ENCODE results near the gene PRSS16.

DNA sequence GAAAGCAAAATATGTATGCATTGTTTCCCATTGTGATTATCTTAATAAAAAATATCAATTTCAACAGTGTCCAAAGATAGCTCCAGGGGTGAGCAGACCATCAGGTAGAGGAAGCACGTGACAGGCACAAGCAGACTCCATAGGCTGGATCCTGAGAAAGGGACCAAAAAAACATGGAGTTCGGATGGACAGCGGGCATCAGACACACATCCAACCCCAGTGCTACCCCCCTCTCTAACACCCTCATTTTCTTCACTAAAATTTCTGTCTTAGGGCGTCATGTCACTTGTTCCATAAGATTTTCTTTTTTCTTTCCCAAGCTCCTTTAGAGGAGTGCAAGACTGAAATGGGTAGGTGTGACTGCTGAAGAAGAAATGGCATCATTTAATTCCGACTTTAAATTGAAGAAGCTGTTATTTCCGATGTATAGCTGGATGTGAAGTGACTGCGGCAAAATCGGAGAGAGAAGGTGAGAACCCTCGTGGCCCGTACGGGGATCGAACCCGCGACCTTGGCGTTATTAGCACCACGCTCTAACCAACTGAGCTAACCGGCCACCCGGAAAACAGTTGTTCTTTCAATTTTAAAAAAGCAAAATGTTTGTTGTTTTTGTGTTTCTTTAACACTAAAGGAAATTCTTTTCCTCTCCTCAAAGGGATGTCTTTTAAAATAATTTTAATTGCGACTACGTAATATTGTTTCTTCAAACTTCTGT lies 10.3 kb upstream of the PRSS16 start:
- TF ChIP-seq, protein P1, sequence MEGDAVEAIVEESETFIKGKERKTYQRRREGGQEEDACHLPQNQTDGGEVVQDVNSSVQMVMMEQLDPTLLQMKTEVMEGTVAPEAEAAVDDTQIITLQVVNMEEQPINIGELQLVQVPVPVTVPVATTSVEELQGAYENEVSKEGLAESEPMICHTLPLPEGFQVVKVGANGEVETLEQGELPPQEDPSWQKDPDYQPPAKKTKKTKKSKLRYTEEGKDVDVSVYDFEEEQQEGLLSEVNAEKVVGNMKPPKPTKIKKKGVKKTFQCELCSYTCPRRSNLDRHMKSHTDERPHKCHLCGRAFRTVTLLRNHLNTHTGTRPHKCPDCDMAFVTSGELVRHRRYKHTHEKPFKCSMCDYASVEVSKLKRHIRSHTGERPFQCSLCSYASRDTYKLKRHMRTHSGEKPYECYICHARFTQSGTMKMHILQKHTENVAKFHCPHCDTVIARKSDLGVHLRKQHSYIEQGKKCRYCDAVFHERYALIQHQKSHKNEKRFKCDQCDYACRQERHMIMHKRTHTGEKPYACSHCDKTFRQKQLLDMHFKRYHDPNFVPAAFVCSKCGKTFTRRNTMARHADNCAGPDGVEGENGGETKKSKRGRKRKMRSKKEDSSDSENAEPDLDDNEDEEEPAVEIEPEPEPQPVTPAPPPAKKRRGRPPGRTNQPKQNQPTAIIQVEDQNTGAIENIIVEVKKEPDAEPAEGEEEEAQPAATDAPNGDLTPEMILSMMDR (conservative IDR thresholded peaks at IDR 0.05; ENCODE audit: low read depth in 2 of 2) = no peak
- TF ChIP-seq EZH2 (IDR thresholded peaks at IDR 0.05; ENCODE audit: low read depth, unreplicated experiment) = no peak
